GM12874 (cell line): Measurements from ENCODE around the gene IRF3.

ENCODE experiments used
- TF ChIP-seq, protein P1 (sequence below): IDR thresholded peaks from 2 replicates; pipeline ENCODE4 v1.5.1; 2011; ENCODE audit warnings: low read depth, mild to moderate bottlenecking, control low read depth, low read length, moderate library complexity; ENCODE audit not compliant: insufficient read depth

Gene IRF3, protein sequence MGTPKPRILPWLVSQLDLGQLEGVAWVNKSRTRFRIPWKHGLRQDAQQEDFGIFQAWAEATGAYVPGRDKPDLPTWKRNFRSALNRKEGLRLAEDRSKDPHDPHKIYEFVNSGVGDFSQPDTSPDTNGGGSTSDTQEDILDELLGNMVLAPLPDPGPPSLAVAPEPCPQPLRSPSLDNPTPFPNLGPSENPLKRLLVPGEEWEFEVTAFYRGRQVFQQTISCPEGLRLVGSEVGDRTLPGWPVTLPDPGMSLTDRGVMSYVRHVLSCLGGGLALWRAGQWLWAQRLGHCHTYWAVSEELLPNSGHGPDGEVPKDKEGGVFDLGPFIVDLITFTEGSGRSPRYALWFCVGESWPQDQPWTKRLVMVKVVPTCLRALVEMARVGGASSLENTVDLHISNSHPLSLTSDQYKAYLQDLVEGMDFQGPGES

DNA sequence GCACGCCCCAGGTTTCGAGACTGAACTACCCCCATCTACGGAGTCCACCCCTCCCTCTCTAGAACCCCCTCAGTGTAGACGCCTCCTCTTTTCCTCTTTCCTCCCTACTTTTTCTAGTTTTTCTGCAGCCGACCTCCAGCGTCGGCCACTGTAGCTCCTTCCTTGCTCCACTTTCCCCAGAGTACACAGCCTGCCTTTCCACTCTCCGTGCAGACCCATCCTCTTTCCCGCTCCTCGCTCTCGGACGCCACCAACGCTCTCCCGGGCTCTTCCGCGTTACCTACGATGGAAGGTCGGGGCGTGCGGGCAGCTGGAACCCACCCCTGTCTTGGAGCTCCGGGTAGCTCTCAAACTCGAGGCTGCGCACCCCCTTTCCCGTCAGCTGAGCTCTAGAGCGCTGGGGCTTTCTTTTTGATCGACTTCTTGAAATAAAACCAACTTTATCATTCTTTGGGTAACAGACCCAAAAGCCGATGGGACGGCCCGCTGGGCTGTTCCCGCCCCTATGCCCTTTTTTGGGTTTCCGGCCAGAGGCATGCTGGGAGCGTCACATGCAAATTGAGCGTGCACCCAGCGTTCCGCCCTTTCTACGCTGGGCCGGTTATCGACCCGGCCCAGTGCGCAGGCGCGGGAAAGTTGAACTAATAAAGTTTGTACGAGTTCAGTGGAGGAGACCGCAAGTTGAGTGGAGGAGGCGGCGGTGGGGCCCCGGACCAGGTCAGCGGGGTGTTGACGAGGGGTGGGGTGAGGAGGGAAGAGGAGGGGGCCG, at the start of gene IRF3, which contains the start of gene BCL2L12:
IRF3 (minus strand) TSS at position 507 of the 769 bp plus-strand sequence. CDS start 1,019 bp downstream, outside the sequence.
BCL2L12 (plus strand) TSS at position 583 of the 769 bp plus-strand sequence. CDS start 760 bp downstream, outside the sequence.
- TF ChIP-seq, protein P1, sequence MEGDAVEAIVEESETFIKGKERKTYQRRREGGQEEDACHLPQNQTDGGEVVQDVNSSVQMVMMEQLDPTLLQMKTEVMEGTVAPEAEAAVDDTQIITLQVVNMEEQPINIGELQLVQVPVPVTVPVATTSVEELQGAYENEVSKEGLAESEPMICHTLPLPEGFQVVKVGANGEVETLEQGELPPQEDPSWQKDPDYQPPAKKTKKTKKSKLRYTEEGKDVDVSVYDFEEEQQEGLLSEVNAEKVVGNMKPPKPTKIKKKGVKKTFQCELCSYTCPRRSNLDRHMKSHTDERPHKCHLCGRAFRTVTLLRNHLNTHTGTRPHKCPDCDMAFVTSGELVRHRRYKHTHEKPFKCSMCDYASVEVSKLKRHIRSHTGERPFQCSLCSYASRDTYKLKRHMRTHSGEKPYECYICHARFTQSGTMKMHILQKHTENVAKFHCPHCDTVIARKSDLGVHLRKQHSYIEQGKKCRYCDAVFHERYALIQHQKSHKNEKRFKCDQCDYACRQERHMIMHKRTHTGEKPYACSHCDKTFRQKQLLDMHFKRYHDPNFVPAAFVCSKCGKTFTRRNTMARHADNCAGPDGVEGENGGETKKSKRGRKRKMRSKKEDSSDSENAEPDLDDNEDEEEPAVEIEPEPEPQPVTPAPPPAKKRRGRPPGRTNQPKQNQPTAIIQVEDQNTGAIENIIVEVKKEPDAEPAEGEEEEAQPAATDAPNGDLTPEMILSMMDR: no peak

DNA sequence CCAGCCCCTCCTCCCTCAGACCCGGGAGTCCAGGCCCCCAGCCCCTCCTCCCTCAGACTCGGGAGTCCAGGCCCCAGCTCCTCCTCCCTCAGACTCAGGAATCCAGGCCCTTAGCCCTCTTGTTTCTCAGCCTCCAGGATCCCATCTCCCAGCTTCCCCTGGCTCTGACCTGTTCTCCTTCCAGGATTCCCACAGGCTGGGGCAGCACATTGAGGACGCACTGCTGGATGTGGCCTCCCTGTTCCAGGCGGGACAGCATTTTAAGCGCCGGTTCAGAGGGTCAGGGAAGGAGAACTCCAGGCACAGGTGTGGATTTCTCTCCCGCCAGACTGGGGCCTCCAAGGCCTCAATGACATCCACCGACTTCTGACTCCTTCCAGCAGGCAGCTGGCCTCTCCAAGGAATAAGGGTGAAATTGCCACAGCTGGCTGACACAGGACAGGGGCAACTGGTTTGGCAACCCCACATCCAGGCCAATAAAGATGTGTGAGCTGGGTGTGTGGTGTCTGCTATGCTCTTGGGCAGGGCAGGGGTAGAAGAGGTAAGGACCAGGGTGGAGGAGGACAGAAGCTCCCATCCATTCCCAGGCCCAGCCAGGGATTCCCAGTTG, 47.7 kb upstream of the IRF3 start:
- TF ChIP-seq, protein P1: no peak

DNA sequence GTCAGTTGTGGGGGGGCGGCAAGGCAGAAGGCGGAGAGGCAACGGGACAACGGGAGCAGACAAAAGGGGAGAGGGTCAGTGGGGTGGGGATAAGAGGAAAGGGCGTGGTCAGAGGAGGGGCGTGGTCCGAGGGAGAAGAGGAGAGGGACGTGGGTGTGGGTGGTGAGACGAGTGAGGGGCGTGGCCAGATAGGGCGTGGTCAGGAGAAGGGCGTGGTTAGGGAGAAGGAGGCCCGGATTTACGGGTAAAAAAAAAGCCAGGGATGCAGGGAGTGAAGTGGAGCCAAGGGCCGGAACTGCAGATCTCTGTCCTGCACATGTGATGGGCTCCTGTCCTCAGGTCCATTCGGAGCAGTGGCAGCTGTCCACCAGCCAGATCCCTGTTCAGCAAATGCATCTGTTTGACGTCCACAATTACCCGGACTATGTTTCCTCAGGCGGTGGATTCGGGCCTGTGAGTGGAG, 46.8 kb upstream of the IRF3 start:
- TF ChIP-seq, protein P1: no peak

DNA sequence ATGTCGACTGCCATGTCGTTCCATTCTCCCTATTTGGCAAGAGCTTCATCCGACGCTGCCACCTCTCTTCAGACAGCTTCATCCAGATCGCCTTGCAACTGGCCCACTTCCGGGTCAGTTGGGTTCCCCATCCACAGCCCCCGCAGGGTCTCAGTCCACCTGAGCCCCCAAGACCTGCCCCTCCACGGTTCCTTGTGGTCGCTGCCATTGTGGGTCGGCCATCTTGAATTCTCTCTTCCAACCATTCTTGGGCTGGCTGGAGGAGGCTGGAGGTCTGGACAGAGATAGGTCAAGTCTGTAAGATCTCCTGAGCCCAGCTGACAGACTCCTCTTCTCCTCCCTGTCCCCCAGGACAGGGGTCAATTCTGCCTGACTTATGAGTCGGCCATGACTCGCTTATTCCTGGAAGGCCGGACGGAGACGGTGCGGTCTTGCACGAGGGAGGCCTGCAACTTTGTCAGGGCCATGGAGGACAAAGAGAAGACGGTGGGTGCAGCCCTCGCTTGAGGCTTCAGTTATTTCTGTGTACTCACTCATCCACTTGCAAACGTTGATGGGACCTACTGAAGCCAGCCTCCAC, 44.8 kb upstream of the IRF3 start:
- TF ChIP-seq, protein P1: no peak

DNA sequence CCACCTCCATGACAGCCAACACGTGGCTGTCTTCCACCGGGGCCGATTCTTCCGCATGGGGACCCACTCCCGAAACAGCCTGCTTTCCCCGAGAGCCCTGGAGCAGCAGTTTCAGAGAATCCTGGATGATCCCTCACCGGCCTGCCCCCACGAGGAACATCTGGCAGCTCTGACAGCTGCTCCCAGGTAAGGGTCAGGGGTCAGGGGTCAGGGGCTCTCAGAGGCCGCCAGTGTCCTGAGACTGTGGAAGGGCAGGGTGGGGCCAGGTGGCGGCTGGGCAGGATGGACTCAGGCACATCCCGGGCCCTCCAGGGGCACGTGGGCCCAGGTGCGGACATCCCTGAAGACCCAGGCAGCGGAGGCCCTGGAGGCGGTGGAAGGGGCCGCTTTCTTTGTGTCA, 40.3 kb upstream of the IRF3 start:
- TF ChIP-seq, protein P1: no peak

DNA sequence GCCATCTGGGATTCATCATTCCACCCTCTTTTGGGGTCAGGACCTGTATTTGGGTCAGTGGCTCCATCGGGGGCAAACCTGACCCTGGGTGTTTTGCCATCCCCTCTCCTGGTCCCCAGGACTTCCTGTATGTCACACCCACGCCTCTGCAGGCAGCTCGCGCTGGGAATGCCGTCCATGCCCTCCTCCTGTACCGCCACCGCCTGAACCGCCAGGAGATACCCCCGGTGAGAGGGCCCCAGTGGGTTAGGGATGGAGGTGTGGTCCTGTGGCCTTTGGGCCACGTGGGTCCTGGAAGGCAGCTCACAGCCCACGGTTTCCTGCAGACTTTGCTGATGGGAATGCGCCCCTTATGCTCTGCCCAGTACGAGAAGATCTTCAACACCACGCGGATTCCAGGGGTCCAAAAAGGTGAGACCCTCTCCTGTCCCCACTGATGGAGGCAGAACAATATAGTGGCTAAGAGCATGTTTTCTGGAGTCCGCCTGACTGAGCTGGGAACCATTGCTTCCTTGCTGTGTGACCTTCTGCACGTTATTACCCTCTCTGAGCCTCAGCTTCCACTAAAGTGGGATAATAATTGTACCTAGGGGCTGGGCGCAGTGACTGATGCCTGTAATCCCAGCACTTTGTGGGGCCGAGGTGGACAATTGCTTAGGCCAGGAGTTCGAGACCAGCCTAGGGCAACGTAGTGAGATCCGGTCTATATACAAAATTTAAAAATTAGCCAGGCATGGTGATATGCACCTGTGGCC, 39.4 kb upstream of the IRF3 start:
- TF ChIP-seq, protein P1: no peak
